Neuronal stem cell (in vitro differentiated cells): ENCODE data around the gene FAM229B.

Experiments used
- DNase-seq: peaks from one replicate; pipeline ENCODE4 v3.0.0-alpha.2; 2013; ENCODE audit warnings: low spot score
- H2AFZ ChIP-seq: one replicate; pipeline ENCODE4 v1.6.1; 2013; ENCODE audit warnings: mild to moderate bottlenecking, low read length, inconsistent platforms
- H2AK5ac ChIP-seq: 2 replicates; pipeline ENCODE4 v1.6.1; 2013; ENCODE audit warnings: low read depth, mild to moderate bottlenecking, inconsistent platforms, low read length, moderate library complexity, mixed read lengths
- H2BK120ac ChIP-seq: 2 replicates; pipeline ENCODE4 v1.6.1; 2013; ENCODE audit warnings: low read depth, mild to moderate bottlenecking, inconsistent platforms, low read length, moderate library complexity, mixed read lengths
- H2BK12ac ChIP-seq: one replicate; pipeline ENCODE4 v1.6.1; 2013; ENCODE audit warnings: low read length, inconsistent platforms
- H2BK15ac ChIP-seq: 2 replicates; pipeline ENCODE4 v1.6.1; 2013; ENCODE audit warnings: mild to moderate bottlenecking, low read length, inconsistent platforms, mixed read lengths
- H2BK5ac ChIP-seq: one replicate; pipeline ENCODE4 v1.6.1; 2013; ENCODE audit warnings: inconsistent platforms, mild to moderate bottlenecking, low read length, moderate library complexity
- H3K14ac ChIP-seq: one replicate; pipeline ENCODE4 v1.6.1; 2013; ENCODE audit warnings: low read length, inconsistent platforms
- H3K18ac ChIP-seq: 2 replicates; pipeline ENCODE4 v1.6.1; 2013; ENCODE audit warnings: low read length, inconsistent platforms
- H3K23ac ChIP-seq: 2 replicates; pipeline ENCODE4 v1.6.1; 2013; ENCODE audit warnings: low read depth, mild to moderate bottlenecking, mixed read lengths, low read length, inconsistent platforms; ENCODE audit not compliant: poor library complexity
- H3K27ac ChIP-seq: replicated peaks from 3 replicates; pipeline ENCODE4 v1.5.1; 2013; ENCODE audit warnings: low read length, inconsistent platforms
- H3K27me3 ChIP-seq, 3 experiments: 2 replicates each; pipeline ENCODE4 v1.6.1; 2013; ENCODE audit warnings: low read length in 3 of 3, mild to moderate bottlenecking in 2 of 3, inconsistent platforms in 1 of 3, low read depth in 1 of 3, mixed read lengths in 1 of 3, moderate library complexity in 1 of 3; ENCODE audit not compliant: control insufficient read depth in 3 of 3, insufficient read depth in 3 of 3
- H3K36me3 ChIP-seq, 2 donors: replicated peaks in 1 of 2; 2 replicates each; pipeline ENCODE4 v1.6.1; 2013; ENCODE audit warnings: low read length in 2 of 2; ENCODE audit not compliant: control insufficient read depth in 2 of 2, insufficient read depth in 2 of 2
- H3K4ac ChIP-seq: 2 replicates; pipeline ENCODE4 v1.6.1; 2013; ENCODE audit warnings: inconsistent platforms, mild to moderate bottlenecking, low read length, moderate library complexity
- H3K4me1 ChIP-seq, 2 donors: 1 replicate in 1 of 2; 2 replicates in 1 of 2; pipeline ENCODE4 v1.6.1; 2013; ENCODE audit warnings: low read length in 2 of 2, low read depth in 1 of 2; ENCODE audit not compliant: control insufficient read depth in 2 of 2, insufficient read depth in 1 of 2
- H3K4me2 ChIP-seq: one replicate; pipeline ENCODE4 v1.6.1; 2013; ENCODE audit warnings: mild to moderate bottlenecking, low read length, inconsistent platforms; ENCODE audit not compliant: insufficient read depth, poor library complexity, severe bottlenecking
- H3K4me3 ChIP-seq, 2 donors: 2 replicates each; pipeline ENCODE4 v1.5.1; 2013; ENCODE audit warnings: low read length in 2 of 2, mild to moderate bottlenecking in 2 of 2, inconsistent platforms in 1 of 2, moderate library complexity in 1 of 2
- H3K79me1 ChIP-seq: one replicate; pipeline ENCODE4 v1.6.1; 2013; ENCODE audit warnings: low read depth, mild to moderate bottlenecking, inconsistent platforms, low read length, moderate library complexity
- H3K9ac ChIP-seq: one replicate; pipeline ENCODE4 v1.6.1; 2013; ENCODE audit warnings: mild to moderate bottlenecking, low read depth, low read length, inconsistent platforms; ENCODE audit not compliant: poor library complexity
- H3K9me3 ChIP-seq, 2 donors: replicated peaks in 1 of 2; 2 replicates each; pipeline versions ENCODE3 to v1.6.1; 2013; ENCODE audit warnings: low read length in 2 of 2, mild to moderate bottlenecking in 2 of 2, inconsistent platforms in 1 of 2, low read depth in 1 of 2, mixed read lengths in 1 of 2, moderate library complexity in 1 of 2; ENCODE audit not compliant: control insufficient read depth in 2 of 2, insufficient read depth in 1 of 2
- H4K8ac ChIP-seq: one replicate; pipeline ENCODE4 v1.6.1; 2013; ENCODE audit warnings: low read depth, mild to moderate bottlenecking, inconsistent platforms, low read length, moderate library complexity
- H4K91ac ChIP-seq: one replicate; pipeline ENCODE4 v1.6.1; 2013; ENCODE audit warnings: low read length, low read depth, mild to moderate bottlenecking, inconsistent platforms; ENCODE audit not compliant: poor library complexity
- WGBS, 2 donors: extraction: QIAGEN DNeasy Blood & Tissue Kit; methylation state at CpG; one replicate each; pipeline ENCODE4 v1.1.7; 2013; ENCODE audit warnings: missing lambda C conversion rate in 2 of 2, mixed read lengths in 1 of 2; ENCODE audit not compliant: insufficient read length in 2 of 2, insufficient replicate concordance in 1 of 2; ENCODE audit errors: extremely low coverage in 2 of 2; 5-methylcytosine and 5-hydroxymethylcytosine counted together

Gene FAM229B

GRCh38 chr6:112086744-112087135 is 651 bp upstream of the FAM229B start:
- H3K79me1 ChIP-seq = peaks cover 2% of the 10 kb centered on the region
- H3K9ac ChIP-seq = peak overlapping the region; percentile 91
- no peak overlapping the region for H3K4ac ChIP-seq
- H4K8ac ChIP-seq = no peak overlapping the region
- no peak for DNase-seq
- peak overlapping the region; percentile 83 for H2BK5ac ChIP-seq
- H3K4me1 ChIP-seq = peaks cover 2 to 4% of the 10 kb centered on the region in 2 donors
- H2BK12ac ChIP-seq = no peak overlapping the region
- H3K27me3 ChIP-seq = peaks cover 0 to 2% (median 0%) of the 10 kb centered on the region in 3 experiments
- H3K36me3 ChIP-seq = peaks cover 1 to 33% of the 10 kb centered on the region in 2 donors
- peak overlapping the region; percentile 62 for H3K27ac ChIP-seq
- no peak overlapping the region for H3K23ac ChIP-seq
- WGBS, 2 donors = no CpG with 5 or more reads among the region's 8 CpGs
- peak overlapping the region; percentile 92 for H2AFZ ChIP-seq
- H3K4me3 ChIP-seq = peak overlapping the region; percentile 75 to 90
- peak overlapping the region; percentile 91 for H3K18ac ChIP-seq
- no peak overlapping the region for H2BK15ac ChIP-seq
- H2AK5ac ChIP-seq = no peak overlapping the region
- H4K91ac ChIP-seq = no peak overlapping the region
- H3K14ac ChIP-seq = peak overlapping the region; percentile 67
- H3K4me2 ChIP-seq = peak overlapping the region; percentile 75
- H2BK120ac ChIP-seq = no peak overlapping the region
- H3K9me3 ChIP-seq = peaks cover 0 to 5% of the 10 kb centered on the region in 2 donors

- Histone ChIP-seq H2BK5ac (no peak overlapping the region), H3K36me3 (peaks cover 1 to 26% of the 10 kb centered on the region in 2 donors), H3K23ac (no peak overlapping the region), H3K4ac (no peak overlapping the region), H2BK120ac (no peak overlapping the region), H3K18ac (no peak overlapping the region), H2AK5ac (no peak overlapping the region), H2AFZ (peak overlapping the region; percentile 92), H3K27ac (no peak overlapping the region), H2BK12ac (no peak overlapping the region), H3K4me2 (peak overlapping the region; percentile 75), H3K9ac (no peak overlapping the region), H4K91ac (no peak overlapping the region), H3K79me1 (peaks cover 2% of the 10 kb centered on the region), H3K4me1 (peaks cover 2 to 4% of the 10 kb centered on the region in 2 donors), H3K9me3 (peaks cover 0 to 5% of the 10 kb centered on the region in 2 donors), H3K14ac (no peak overlapping the region), H2BK15ac (no peak overlapping the region), H3K4me3 (peak overlapping the region; percentile 75 to 90), H3K27me3 (peaks cover 0 to 2% (median 0%) of the 10 kb centered on the region in 3 experiments), H4K8ac (no peak overlapping the region)
- peak; percentile 2 for DNase-seq
- WGBS, 2 donors = no CpG with 5 or more reads among the region's 7 CpGs
These were observed 525 bp downstream of the FAM229B start for GRCh38 chr6:112087916-112088315.

DNA sequence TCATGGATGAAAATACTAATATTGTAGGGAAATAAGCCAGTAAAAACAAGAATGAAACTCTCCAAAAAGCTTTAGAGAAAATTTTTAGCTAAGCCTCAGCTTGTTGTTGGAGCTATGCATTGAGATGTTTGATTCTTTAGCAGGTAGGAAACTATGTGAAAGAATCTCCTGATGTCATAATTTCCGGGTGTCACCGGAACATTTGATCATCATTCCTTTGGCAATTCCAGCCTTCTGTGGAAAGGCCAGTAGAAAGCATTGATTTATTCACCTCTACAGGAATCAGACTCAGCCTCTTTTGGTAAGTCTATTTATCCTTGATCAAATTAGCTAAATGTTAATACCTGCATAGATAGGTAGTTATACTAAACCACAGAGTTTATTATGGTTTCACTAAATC is 9.5 kb downstream of the FAM229B start:
- no peaks in the 10 kb centered on the region for H3K9me3 ChIP-seq
- no peak overlapping the region for H3K23ac ChIP-seq
- H2BK15ac ChIP-seq = no peak overlapping the region
- H2BK12ac ChIP-seq = no peak overlapping the region
- H3K14ac ChIP-seq = no peak overlapping the region
- peaks cover 0 to 24% of the 10 kb centered on the region in 2 donors for H3K36me3 ChIP-seq
- no peak overlapping the region for H2BK5ac ChIP-seq
- no peaks in the 10 kb centered on the region for H3K27me3 ChIP-seq
- no peak overlapping the region for H3K18ac ChIP-seq
- no peak overlapping the region for H2BK120ac ChIP-seq
- H4K8ac ChIP-seq = no peak overlapping the region
- no CpG with 5 or more reads among the region's 2 CpGs for WGBS, 2 donors
- H2AFZ ChIP-seq = no peak overlapping the region
- DNase-seq = no peak
- no peak overlapping the region for H3K4me2 ChIP-seq
- H3K27ac ChIP-seq = no peak overlapping the region
- no peak overlapping the region for H2AK5ac ChIP-seq
- H3K79me1 ChIP-seq = no peaks in the 10 kb centered on the region
- no peak overlapping the region for H3K4me3 ChIP-seq
- no peak overlapping the region for H3K4ac ChIP-seq
- H3K9ac ChIP-seq = no peak overlapping the region
- no peaks in the 10 kb centered on the region for H3K4me1 ChIP-seq
- no peak overlapping the region for H4K91ac ChIP-seq

GRCh38 chr6:112100561-112100960 is 13.2 kb downstream of the FAM229B start:
- Histone ChIP-seq H2BK5ac (no peak overlapping the region), H2AFZ (no peak overlapping the region), H3K36me3 (peaks cover 0 to 24% of the 10 kb centered on the region in 2 donors), H3K4ac (no peak overlapping the region), H3K9ac (no peak overlapping the region), H3K27me3 (no peaks in the 10 kb centered on the region), H2BK12ac (no peak overlapping the region), H3K4me3 (no peak overlapping the region), H3K23ac (no peak overlapping the region), H4K91ac (no peak overlapping the region), H4K8ac (no peak overlapping the region), H3K9me3 (no peaks in the 10 kb centered on the region), H3K4me1 (no peaks in the 10 kb centered on the region), H3K14ac (no peak overlapping the region), H3K79me1 (no peaks in the 10 kb centered on the region), H3K18ac (no peak overlapping the region), H3K27ac (no peak overlapping the region), H3K4me2 (no peak overlapping the region), H2BK15ac (no peak overlapping the region), H2BK120ac (no peak overlapping the region), H2AK5ac (no peak overlapping the region)
- no CpG with 5 or more reads among the region's 4 CpGs for WGBS, 2 donors
- DNase-seq = no peak
